SIG-M5 treated with dmso at 0.1 percent for 504 hours (cell line): ENCODE data around the gene ERC1.
"Not testable (repeated sequence)": the region's sequence is repeated elsewhere in the genome, so short reads cannot be mapped to it uniquely, and the experiment has no call there.

Experiments used
- DNase-seq: peaks from one replicate; lab custom pipeline; 2025; ENCODE audit not compliant: unreplicated experiment; lab: John Stamatoyannopoulos, UW

ERC1 gene

DNA sequence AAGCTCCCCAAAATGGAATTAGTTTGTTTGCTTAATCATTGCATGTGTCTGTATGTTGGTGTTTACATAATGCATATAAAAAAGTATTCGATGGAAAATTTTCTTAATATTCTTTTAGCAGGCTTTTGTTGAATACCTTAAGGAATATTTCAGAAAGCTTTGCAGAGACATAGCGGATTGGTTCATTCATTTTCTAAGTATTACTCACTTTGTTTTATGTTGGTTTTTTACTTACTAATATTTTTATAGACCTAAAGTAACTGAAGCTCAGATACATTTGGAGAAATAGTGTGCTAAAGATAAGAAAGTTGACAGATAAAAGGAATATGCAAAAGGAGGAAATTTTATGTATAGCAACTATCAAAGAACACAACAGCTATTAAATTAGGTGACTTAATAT is 191.0 kb downstream of the ERC1 start:
- DNase-seq, result no peak

GRCh38 chr12:1184402-1184801 is 193.4 kb downstream of the ERC1 start:
- DNase-seq, result no peak

- no peak for DNase-seq
These were observed 194.6 kb downstream of the ERC1 start for GRCh38 chr12:1185460-1186182.

DNA sequence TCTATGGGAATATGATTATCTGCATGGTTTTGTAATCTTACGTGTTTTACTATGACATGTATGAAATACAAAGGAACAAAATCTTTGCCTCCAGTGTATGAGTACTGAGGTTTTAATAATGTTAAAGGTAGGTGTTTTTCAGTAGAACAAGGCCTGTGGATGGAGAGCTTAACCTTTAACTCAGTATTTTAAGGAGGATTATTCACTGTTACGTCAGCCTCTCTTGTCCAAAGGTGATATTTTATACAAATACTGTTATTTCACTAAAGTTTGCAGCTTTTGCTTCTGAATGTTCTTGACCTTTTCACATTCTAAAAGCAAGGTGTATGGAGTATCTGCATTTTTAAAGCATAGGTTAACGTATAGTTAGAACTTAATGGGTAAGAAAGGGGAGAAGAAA is 195.3 kb downstream of the ERC1 start:
- no peak for DNase-seq

- peak; percentile 43 for DNase-seq
These were observed 197.0 kb downstream of the ERC1 start for GRCh38 chr12:1188016-1188415.

DNA sequence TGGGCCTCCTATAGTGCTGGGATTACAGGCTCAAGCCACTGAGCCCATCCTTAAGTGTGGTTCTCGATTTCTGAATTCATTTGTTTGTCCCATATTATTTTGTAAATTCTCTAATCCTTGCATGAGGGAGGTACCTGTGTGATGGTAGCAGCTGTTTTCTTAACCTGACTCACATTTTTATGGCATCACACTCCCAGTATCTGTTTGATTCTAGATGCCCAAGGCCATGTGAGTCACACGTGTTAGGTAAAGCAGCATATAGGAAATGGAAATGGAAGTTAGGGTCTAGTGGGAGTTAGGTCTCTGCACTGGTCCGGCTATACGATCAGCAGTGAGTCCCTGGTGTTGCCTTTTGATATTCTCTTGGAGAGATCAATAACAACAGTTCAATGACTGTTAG is 198.1 kb downstream of the ERC1 start:
- DNase-seq, result no peak

DNA sequence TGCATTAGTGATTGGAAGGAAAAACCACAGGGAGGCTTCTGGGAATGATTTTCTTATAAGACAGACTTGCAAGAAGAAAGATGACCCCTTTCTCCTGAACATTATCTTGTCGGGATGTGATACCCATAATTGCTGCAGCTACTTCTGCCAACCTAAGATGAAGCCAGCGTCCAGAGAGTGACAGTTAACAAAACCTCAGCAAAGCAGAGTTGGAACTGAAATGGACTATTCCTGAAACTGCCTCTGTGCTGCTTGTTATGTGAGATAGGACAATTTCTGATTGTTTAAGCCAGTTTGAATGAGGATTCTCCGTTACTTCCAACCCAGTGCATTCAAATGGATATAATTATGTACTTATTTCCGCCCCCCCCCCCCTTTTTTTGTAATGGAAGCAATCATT is 204.5 kb downstream of the ERC1 start:
- no peak for DNase-seq

DNA sequence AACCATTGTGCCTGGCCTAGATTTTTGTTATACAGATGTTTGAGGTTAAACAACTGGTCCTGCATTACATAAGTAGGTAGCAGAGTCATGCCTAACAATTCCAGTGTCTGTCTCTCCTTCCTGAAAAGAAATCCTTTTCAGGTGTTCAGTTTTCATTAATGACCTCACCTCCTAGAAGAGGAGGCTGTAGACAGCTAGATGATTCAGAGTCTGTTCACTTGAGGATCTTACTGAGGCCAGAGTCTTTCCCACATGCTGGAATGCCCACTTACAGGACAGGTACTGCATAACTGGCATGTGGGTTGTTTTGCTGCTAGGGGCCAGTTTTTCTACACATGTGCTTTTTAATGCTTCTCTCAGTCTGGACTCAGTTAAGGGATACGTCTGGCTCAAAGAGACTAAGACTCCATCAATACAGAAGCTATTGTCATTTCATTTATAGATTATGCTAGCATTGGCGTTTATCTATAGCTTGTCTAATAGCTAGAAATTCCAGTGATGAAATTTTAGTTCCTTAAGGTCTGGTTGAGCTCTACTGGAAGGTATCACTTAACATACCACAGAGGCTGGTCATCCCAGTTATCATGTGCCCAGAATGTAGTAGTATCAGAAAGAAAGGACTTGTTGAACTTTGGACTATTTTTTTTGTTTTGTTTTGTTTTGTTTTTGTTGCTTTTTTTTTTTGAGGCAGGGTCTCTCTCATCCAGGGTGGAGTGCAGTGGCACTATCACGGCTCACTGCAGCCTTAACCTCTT is 206.4 kb downstream of the ERC1 start:
- no peak for DNase-seq

DNA sequence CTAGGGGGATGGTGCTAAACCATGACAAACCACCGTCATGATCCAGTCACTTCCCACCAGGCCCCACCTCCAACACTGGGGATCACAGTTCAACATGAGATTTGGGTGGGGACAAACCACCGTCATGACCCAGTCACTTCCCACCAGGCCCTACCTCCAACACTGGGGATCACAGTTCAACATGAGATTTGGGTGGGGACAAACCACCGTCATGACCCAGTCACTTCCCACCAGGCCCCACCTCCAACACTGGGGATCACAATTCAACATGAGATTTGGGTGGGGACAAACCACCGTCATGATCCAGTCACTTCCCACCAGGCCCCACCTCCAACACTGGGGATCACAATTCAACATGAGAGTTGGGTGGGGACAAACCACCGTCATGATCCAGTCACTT is 207.8 kb downstream of the ERC1 start:
- DNase-seq, result not testable (repeated sequence)

- no peak for DNase-seq
These were observed 208.7 kb downstream of the ERC1 start for GRCh38 chr12:1199700-1200099.

GRCh38 chr12:1201030-1201429 is 210.0 kb downstream of the ERC1 start:
- DNase-seq, result no peak

GRCh38 chr12:1201886-1202285 is 210.9 kb downstream of the ERC1 start:
- DNase-seq, result no peak

GRCh38 chr12:1203735-1204019 is 212.7 kb downstream of the ERC1 start:
- no peak for DNase-seq

GRCh38 chr12:1204581-1205121 is 213.6 kb downstream of the ERC1 start:
- no peak for DNase-seq

GRCh38 chr12:1205512-1206060 is 214.6 kb downstream of the ERC1 start:
- DNase-seq, result no peak

DNA sequence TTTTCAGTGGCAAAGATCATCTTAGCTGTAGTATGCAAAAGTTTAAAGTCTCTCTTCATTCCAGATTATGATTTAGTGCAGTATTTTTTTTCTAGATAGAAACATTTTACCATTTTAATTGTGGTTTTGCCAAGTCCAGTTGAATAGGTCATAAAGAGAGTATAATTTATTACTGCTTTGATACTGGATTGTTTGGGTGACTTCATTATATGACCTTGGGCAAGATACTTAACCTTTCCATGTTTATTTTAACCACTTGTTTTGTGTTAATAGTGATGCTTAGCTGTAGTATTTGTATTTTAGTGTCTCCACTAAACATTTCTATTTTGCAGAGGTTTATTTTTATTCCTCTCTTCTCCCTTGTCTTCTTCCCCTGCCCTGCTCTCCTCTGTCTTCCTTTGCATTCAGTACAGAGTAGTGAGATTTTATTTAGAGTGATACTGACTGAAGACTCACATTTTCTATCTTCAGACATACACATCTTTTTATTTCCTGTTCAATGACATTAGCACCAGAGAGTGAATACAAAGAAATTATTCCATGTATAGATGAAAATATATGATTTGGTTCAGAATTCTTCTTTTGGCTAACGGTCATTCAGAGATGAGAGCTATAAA is 215.2 kb downstream of the ERC1 start:
- DNase-seq, result no peak

GRCh38 chr12:1207276-1207675 is 216.3 kb downstream of the ERC1 start:
- no peak for DNase-seq

DNA sequence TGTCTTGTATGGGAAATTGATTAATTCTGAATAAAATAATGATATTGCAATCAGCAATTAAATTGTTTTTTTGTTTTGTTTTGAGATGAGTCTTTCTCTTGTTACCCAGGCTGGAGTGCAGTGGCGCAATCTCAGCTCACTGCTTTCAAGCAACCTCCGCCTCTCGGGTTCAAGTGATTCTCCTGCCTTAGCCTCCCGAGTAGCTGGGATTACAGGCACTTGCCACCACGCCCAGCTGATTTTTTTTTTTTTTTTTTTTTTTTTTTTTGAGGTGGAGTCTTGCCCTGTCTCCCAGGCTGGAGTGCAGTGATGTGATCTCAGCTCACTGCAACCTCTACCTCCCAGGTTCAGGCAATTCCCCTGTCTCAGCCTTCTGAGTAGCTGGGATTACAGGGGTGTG is 217.7 kb downstream of the ERC1 start:
- not testable (repeated sequence) for DNase-seq

DNA sequence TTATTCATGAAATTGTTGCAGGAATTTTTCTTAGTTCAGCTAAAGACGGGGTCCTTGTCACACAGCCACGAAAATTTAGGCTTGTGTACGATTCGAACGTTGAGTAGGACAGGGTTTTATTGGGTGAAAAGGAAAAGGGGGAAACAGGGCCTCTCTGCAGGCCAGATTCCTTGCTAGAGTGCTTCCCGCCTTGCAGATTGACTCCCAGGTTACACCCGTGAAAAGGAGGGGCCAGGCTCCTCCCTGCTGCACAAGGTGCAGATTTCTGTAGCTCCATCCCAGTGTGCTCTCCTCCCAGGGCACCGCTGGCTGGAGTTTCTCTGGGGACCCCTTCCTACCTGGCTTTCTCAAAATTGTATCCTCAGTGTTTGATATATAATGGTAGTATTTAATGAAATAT is 221.5 kb downstream of the ERC1 start:
- DNase-seq, result no peak

DNA sequence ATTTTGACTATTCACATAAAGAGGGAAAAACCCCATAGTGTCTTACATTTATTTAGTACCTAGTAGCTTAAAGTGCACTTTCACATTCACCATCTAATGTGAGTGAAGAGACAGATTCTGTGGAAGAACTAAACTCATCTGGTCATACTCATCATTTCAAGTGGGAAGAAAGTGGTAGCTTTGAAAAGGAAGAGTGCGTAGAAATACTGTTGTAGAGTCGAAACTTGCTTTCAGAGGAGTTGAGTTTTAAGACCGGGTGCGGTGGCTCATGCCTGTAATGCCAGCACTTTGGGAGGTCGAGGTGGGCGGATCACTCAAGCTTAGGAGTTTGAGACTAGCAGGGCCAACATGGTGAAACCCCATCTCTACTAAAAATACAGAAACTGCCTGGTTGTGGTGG is 222.2 kb downstream of the ERC1 start:
- no peak for DNase-seq

- no peak for DNase-seq
These were observed 222.7 kb downstream of the ERC1 start for GRCh38 chr12:1213618-1214205.

DNA sequence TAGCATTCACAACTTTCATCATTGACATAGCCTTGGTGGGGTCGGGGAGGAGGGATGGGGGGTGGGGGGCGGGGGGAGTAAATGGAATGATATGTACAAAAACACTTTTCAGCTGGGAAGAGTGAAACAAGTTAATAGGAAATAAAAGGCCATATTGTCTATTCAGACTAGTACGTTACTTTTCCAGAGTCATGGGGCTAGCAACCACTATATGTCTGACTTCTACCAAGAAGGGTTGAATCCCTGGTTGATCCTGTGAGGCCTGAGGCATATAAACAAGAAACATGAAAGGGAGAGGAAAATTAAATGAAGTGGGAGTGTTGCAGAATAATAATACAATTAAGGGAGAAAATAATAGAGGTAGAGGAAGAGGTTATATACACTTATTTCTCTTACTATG is 225.5 kb downstream of the ERC1 start:
- DNase-seq, result no peak
